ENCODE measurements around the gene IFRD1. TPM values are rescaled to one million over a fixed set of nuclear protein-coding genes. Genes with fewer than 3 reads are reported as not detected.

IFRD1 gene
- total RNA-seq, 1 donor from 2014 or later: 76.6 TPM

DNA sequence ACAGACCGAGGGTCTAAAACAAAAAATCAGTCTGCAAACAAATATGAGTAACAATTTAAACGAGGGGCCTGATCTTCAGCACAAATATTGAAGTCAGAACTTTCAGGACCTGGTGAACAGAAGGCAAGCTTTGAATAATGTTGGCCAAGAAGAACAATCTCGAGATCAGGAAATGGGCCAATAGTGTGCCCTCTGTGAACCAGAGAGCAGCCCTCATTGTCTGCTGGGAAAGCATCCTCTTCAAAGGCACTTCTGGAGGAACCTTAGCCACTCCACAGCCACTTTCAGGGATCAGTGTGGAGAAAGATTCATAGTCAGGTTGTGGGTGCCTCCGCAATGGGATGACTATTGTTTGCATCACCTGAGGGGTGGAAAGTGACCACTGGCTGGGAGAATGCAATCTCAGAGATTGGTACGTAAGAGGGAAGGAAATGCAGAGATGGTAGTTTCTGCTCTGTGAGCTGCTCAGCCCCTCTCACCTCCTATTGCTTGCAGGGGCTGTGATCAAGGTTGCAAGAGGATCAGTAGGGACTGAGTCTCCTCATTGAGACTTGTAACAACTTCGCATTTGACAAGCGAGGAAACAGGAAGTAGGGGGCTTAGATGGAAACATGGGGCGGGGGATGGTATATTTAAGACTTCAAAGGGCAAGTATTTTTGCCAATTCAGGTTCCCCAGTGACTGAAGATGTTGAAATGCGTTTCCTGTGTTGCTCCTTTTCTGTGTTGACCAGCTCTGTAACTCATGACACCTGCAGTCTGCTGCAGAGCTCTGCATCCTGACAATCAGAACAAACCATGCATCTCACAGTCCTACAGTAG lies 28.4 kb upstream of the IFRD1 start:
- no peaks in the 10 kb centered on the region for H3K27me3 Mint-ChIP-seq
- peaks cover 2% of the 10 kb centered on the region for H3K36me3 Mint-ChIP-seq (ENCODE audit: insufficient read depth)
- no peak overlapping the region for H3K4me3 Mint-ChIP-seq (ENCODE audit: low read depth)
- H3K27ac Mint-ChIP-seq: peak overlapping the region; percentile 18
- H3K4me1 Mint-ChIP-seq (ENCODE audit: low read depth): peaks cover 12% of the 10 kb centered on the region
- peaks cover 4% of the 10 kb centered on the region for H3K9me3 Mint-ChIP-seq (ENCODE audit: low read depth)
- TF ChIP-seq, protein P1, sequence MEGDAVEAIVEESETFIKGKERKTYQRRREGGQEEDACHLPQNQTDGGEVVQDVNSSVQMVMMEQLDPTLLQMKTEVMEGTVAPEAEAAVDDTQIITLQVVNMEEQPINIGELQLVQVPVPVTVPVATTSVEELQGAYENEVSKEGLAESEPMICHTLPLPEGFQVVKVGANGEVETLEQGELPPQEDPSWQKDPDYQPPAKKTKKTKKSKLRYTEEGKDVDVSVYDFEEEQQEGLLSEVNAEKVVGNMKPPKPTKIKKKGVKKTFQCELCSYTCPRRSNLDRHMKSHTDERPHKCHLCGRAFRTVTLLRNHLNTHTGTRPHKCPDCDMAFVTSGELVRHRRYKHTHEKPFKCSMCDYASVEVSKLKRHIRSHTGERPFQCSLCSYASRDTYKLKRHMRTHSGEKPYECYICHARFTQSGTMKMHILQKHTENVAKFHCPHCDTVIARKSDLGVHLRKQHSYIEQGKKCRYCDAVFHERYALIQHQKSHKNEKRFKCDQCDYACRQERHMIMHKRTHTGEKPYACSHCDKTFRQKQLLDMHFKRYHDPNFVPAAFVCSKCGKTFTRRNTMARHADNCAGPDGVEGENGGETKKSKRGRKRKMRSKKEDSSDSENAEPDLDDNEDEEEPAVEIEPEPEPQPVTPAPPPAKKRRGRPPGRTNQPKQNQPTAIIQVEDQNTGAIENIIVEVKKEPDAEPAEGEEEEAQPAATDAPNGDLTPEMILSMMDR (IDR thresholded peaks at IDR 0.05; ENCODE audit: unreplicated experiment): no peak
- no peak for DNase-seq (ENCODE audit: low spot score, unreplicated experiment)

DNA sequence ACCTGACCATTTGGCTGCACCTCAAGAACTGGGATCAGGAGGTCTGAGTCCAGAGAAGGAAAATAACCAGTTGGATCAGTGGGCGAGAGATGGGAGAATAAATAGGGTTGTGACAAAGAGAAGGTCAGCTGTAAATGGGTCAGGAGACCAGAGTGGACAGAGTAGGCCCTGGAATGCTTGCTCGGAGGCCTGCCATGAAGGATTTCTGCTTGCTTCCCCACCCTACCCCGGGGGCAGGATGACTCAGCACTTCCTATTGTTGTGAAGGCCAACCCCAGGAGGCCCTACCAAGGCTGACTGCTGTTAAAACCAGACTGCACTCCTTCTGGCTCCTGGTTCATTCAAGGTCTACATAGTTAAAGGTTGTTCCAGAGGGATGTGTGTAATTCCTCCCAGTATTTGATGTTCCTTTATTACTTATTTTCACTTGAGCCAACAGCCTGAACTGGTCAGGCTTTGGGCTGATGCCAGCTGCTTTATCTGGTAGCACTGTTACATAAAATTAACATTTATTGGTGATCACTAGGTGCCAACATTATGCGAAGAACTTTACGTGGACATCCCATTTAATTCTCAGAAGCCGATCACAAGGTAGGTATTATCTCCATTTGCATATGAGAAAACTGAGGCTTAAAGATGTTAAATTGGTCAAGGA lies 27.3 kb upstream of the IFRD1 start:
- Mint-ChIP-seq H3K27ac (peak overlapping the region; percentile 65), H3K36me3 (ENCODE audit: insufficient read depth) (peaks cover 2% of the 10 kb centered on the region), H3K4me3 (ENCODE audit: low read depth) (peak overlapping the region; percentile 28), H3K27me3 (no peaks in the 10 kb centered on the region), H3K4me1 (ENCODE audit: low read depth) (peaks cover 18% of the 10 kb centered on the region), H3K9me3 (ENCODE audit: low read depth) (no peaks in the 10 kb centered on the region)
- no peak for DNase-seq (ENCODE audit: low spot score, unreplicated experiment)
- TF ChIP-seq, protein P1 (IDR thresholded peaks at IDR 0.05; ENCODE audit: unreplicated experiment): no peak

- no peaks in the 10 kb centered on the region for H3K9me3 Mint-ChIP-seq (ENCODE audit: low read depth)
- H3K27ac Mint-ChIP-seq: no peak overlapping the region
- no peak for DNase-seq (ENCODE audit: low spot score, unreplicated experiment)
- peaks cover 18% of the 10 kb centered on the region for H3K4me1 Mint-ChIP-seq (ENCODE audit: low read depth)
- peaks cover 2% of the 10 kb centered on the region for H3K36me3 Mint-ChIP-seq (ENCODE audit: insufficient read depth)
- no peak overlapping the region for H3K4me3 Mint-ChIP-seq (ENCODE audit: low read depth)
- no peaks in the 10 kb centered on the region for H3K27me3 Mint-ChIP-seq
- TF ChIP-seq, protein P1 (IDR thresholded peaks at IDR 0.05; ENCODE audit: unreplicated experiment): no peak
Observed at GRCh38 chr7:112423987-112424386, 26.3 kb upstream of the IFRD1 start.

DNA sequence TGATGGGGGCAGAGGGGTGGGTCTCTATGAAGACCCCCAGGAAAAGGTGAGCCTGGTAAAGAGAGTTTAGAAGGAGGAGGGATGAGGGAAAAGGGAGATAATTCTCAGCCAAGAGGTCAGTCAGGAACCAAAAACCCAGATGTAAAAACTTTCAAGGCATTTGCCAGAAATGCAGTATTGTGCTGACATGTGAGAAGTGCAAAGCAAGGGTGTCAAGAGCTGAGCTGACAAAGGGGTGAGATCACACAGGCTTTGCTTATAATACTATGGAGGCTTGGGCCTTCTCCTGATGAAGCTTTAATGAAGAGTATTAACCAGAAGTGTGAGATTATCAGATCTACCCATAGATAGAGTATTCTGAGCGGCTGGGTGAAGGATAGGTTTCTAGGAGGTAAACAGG lies 22.3 kb upstream of the IFRD1 start:
- Mint-ChIP-seq H3K27me3 (no peaks in the 10 kb centered on the region), H3K9me3 (ENCODE audit: low read depth) (peaks cover 3% of the 10 kb centered on the region), H3K4me1 (ENCODE audit: low read depth) (peaks cover 10% of the 10 kb centered on the region), H3K4me3 (ENCODE audit: low read depth) (no peak overlapping the region), H3K27ac (no peak overlapping the region), H3K36me3 (ENCODE audit: insufficient read depth) (peaks cover 3% of the 10 kb centered on the region)
- no peak for DNase-seq (ENCODE audit: low spot score, unreplicated experiment)
- TF ChIP-seq, protein P1 (IDR thresholded peaks at IDR 0.05; ENCODE audit: unreplicated experiment): no peak

- DNase-seq (ENCODE audit: low spot score, unreplicated experiment): no peak
- Mint-ChIP-seq H3K4me3 (ENCODE audit: low read depth) (no peak overlapping the region), H3K36me3 (ENCODE audit: insufficient read depth) (peaks cover 3% of the 10 kb centered on the region), H3K9me3 (ENCODE audit: low read depth) (peaks cover 3% of the 10 kb centered on the region), H3K4me1 (ENCODE audit: low read depth) (peaks cover 6% of the 10 kb centered on the region), H3K27me3 (no peaks in the 10 kb centered on the region), H3K27ac (no peak overlapping the region)
- TF ChIP-seq, protein P1 (IDR thresholded peaks at IDR 0.05; ENCODE audit: unreplicated experiment): no peak
Observed at GRCh38 chr7:112428715-112429114, 21.5 kb upstream of the IFRD1 start.

Data from progenitor cell of endocrine pancreas (in vitro differentiated cells).